Measurements from ENCODE around the gene LENEP.

The LENEP gene

DNA sequence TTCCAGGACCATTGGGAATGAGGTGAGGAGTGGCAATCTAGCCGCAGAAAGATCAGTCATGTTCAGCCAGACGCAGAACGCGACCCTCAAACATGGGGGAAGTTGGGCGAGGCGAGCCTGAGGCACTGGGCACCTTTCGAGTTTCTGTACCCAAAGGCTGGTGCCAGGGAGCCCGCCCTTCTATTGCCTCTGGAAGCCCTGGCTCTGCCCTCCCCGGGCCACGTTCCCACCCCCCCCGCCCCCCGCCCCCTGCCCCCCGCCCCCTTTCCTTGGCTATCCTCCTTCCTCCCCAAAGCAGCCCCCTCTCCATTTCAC is 7.0 kb downstream of the LENEP start:
- DNase-seq: peak in 1 of 2 experiments; percentile 74

DNA sequence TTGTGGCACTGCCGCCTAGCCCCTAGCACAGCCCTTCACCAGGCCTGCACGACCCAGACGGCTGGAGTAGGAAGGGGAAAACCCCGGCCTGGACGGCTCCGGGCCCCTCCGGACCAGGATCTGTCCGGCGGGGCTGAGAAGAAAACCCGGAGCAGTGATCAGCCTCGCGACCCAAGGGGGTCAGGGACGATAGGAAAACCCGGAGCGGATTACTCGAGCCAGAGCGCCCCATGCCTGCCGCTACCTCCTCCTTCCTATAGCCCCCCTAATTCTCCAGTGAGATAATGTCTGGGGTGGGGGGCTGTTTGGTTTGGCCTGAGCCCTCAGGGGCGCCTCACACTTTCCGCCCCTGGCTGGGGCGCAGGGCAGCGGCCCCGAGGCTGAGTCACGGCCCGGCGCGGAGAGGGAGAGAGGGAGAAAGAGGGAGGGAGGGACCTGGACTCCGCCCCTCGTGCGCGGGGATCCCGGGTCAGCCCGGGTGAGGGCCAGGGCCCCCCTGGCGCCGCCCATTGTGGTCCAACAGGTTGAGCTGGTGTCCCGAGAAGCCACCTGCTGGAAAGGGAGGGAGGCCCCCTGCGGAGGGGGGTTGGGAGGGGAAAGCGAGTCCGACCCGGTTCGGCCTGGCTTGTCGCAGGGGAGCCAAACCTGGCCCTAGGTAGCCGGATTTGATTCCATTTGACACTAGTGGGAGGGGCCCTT is 7.5 kb downstream of the LENEP start:
- peak; percentile 90 to 95 for DNase-seq

DNA sequence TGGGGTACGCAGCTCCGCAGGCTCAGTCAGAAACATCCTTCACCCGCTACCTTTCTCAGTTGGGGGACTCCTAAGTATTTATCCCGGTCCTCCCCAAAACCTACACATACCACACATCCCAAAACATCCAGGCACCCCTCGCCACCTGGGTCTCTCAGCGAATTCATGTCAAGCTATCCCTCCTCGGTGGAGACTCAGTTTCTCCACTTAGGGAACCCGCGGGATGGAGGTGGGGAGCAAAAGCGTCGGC is 8.0 kb downstream of the LENEP start:
- no peak for DNase-seq

DNA sequence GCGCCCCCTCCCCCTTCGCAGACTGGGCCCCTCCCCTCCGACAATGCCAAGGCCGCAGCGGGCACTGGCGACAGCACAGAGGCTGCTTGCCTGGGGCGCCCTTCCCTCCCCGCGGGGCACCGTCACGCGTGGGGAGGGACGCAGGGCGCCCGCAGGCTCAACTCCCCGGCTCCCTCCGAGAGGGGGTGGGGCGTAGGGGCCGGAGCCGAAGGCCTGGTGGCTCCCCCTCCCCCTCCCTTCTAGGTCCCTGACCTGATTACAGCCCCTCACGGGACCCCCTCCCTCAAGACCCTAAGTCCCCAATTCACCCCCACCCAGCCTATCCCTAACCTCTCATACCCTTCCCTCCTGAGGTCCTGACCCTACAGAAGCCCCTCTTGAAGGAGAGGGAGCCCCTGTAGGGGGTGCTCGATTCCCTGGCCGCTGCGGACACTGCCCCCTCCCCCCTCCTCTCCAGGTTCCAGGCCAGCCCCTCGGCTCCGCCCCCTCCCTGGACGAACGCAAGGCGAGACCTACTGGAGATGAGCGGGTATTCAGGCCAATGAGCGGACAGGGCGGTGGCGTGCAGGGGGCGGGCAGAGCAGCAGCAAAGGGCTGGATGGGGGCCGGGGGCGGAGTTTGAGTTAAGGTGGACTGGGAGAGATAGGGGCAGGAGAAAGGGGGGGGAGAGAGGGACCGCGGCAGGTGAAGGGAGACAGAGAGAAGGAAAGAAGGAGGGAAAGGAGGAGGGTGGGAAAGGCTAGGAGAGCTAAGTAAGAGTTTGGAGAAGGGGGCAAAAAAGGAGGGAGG is 8.5 kb downstream of the LENEP start:
- DNase-seq: peak; percentile 99 to 100

DNA sequence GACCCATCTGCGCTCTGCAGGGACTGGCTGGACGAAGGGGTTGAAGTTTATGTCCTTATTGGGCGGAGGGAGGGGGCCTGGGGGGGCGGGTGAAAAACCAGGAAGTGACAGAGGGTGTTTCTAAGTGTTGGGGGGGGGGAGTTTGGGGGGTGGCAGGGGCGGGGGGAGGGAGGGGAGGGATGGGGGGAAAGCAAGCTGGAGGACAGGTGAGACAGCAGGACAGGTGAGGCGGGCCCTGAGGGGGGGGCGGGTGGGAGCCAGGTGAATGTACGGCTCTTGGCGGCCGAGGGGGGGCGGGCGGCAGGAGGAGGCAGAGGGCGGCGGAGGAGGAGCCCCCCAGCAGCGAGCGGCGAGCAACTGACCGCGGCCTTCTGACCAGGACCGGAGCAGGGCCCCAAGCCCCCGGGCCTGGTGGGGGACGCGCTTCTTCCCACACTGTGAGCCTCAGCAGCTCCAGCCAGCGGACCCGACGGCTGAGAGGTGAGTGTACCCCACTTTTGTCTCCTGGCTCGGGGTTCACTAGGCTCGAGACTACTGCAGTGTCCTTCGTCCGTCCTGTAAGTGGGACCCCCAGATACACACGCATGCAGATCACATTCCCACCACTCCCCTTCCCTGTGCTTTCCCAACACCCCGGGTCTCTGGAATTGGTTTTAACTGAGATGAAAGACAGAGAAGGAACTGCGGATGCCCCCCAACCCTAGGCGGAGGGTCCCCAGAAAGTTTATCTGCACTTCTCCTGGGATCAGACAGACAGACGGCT is 9.3 kb downstream of the LENEP start, which contains the start of gene ZBTB7B:
TSS of gene ZBTB7B (plus strand) at position 339 of the 763 bp plus-strand sequence. CDS start 11,859 bp downstream, outside the sequence.
- no peak for DNase-seq

DNA sequence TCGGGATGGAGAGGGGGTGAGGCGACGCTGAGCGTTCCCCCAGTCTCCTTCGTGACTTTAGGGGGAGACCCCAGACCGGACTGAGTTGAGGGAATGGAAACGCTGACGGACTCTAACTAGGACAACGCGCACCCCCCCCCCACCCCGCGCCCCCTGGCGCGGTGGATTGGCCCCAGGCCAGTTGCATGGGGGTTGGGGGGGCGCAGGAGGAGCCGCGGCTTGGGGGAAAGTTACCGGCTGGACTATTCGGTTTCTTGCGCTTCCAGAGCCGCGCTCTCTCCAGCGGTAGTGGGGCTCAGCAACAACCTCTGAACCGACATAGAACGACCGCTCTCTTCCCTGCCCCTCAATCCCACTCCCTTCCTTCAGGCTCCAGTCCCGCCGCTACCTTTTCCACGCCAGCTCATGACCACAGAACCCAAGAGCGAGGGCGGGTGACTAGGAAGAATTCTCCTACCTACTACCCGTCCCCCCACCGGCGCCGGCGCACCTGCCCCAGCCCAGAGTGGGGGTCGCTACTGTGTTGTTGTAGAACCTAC is 9.9 kb downstream of the LENEP start:
- DNase-seq: peak; percentile 37 to 67

DNA sequence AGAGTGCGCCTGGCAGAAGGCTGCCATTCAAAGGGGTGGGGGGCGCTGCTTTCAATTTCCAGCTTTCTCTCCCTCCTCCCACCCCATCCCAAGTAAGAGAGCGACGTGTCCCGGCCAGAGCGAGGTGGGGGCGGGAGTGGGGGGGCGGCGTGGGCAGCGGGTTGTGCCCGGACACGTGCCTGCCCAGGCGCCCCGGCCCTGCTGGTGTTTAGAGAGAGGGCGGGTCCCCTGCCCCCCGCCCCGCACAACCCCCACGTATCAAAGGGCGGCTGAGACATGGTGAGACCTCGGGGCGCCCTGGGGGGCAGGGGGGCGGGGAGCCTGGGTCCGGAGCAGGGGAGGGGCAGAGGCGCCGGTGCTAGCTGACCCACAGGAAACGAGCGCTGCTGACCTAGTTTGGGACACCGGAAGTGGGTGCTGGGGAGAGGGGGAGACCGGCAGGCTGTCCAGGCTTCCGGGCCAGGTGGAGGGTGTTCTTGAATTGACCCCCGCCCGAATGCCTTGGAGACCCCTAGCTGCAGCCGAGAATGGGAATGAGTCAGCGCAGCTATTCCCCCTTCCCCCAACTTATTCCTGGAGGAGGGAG is 10.5 kb downstream of the LENEP start:
- peak in 1 of 2 experiments; percentile 64 for DNase-seq

DNA sequence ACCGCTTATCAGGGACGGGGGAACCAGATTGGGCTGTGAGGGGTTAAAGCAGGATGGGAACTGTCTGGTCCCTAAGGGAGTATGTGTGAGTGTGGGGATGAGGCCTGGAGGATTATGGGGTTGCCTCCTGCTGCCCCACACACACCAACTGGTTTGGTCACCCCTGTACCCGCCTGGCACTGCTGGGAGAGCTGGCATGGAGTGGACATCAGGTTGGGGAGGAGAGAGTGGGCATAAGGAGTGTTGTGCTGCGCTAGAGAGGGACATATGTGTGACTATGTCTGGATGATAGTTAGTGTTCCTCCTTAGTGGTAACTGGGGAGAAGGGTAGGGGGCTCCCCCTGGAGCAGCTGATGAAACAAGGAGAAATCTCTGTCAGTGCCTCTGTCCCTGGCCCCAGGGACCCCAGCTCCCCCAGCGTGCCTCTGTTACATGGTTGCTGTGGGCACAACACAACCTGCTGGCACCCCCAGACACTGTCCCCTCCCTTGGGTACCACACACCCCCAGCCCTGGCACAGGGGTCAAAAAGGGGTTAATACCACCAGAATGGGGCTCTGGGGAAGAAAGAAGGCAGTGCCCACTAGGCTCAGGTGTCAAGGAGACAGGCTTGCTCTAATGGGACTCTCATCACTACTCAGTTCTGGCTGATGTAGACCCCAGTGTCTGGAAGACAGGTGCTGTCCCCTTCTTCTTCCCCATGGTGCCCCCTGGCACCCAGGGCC is 11.1 kb downstream of the LENEP start:
- no peak for DNase-seq

DNA sequence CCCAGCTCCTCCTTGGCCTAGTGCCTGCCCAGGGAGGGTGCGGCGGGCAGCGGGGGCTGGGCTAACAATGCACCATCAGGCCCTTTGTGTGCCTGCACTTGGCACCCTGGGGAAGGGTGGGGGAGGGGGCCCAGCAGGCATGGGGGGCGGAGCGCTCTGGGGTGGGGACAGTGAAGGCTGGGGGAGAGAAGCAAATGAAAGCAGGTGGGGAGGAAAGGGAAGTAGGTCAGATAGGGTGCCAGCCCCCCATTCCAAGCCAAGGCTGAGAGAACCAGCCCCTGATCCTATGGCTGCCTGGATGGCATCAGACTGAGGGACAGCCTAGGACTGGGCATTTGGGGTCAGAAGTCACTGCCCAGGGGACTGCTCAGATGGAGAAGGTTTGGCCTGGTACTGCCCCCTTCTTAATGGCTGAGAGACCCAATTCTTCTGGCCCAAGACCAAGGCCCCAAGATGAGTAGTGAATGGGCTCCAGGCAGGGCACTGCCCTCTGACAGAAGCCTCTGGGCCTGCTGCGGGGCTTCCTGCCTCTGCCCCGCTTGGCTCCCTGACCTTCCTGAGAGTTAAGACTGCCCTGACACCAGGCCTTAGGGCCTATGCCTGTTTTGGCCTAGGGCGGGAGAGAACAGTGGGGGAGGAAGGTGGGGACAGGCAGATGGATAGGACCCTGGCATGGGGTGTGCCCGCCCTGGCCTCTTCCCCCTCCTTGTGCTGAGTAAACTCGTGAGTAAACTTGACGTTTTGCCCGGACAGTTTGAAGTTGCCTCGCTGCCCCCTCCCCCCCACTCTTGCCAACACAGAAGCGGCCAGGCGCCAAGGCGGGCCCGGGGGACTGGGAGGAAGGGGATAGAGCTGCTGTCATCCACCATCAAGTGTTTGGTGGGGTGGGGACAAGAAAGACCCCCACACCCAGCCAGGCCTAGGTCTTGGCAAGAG is 12.0 kb downstream of the LENEP start:
- DNase-seq: no peak

DNA sequence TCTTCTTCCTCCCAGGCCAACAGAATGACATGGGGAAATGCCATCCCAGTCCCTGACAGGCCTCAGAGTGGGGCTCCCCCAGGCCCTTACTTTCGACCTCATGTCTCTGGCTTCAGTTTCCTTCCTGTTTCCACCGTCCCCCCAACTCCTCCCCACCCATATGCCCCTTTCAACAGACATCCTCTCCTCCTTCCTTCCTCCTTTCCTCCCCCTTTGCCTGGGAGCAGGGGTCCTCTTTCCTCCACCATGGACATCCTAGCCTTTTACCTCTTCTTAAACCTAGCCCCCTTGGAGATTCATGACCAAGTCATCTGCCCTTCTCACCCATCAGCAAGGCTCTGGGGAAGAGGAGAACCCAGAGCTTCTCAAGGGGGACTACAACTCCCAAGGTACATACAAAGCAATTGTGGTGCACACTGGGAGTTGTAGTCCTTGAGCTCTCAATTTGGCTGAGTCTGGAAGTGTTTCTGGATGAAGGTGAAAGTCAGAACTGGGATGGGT is 13.3 kb downstream of the LENEP start:
- no peak for DNase-seq

DNA sequence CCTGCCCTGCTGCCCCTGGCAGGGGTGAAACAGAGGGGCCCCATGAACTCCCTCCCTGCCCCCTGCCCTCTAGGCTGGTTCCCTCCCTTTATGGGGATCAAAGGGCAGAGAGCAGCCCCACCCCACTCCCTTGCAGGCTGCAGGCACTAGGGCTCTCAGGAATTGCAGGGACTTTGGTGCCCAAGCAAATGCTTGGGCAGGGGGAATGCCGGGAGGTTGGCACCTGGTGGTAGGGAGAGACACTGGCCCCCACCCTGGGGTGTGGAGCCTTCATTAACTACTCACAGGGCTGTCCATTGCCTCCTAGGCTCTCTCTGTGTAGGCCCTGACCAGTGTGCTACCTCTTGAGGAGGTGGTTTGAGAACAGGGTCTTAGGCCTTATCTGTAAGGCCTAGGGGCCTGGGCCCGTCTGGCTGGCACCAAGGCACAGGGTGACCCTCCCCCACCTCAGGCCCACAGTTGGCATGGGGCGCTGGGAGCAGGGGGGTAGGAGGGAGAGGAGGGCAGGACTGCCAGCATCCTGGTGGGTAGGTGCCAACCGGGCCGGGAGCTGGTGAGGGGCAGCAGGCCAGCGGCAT is 14.0 kb downstream of the LENEP start:
- DNase-seq: no peak

DNA sequence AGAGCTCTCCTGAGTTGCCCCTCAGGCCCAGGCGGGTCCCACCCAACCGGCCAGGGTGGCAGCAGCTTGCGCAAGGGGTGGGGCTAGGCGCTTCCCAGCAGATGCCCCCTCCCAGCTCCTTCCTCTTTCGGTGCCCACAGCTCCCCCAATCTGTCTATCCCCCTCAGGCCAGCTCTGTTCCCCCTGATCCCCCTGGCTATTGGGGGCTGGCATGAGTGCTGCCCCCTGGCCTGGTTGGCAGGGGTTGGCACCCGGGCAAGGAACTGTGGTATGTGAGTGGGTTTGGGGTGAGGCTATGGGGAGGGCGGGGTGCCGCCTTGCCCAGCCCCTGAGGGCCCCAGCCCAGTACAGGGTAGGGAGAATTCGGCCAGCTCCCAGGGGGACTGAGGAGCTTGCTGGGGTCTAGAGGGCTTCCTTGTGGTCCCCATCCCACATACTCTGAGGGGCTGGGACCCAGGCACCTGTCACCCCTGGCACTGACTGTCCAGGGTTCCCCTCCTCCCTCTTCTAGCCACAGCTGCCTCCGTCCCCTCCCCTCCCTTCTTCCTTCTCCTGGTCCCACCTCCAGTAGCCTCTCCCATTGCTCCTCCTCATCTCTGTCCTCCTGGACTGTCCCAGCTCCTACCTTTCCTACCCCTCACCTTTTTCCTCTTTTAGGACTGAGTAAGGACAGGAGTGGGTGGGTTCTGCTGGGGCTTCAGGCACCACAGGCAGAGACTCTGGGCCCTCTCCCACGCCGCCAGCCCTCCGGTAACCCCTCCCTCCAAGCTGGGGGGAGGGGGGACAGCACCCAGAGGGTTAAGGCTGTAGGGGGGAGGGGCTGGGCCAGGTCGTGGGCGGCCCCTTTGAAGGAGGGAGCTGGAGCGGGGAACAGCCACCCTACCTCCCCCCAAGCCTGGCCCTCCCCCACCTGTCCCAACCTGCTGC is 14.9 kb downstream of the LENEP start:
- no peak for DNase-seq

DNA sequence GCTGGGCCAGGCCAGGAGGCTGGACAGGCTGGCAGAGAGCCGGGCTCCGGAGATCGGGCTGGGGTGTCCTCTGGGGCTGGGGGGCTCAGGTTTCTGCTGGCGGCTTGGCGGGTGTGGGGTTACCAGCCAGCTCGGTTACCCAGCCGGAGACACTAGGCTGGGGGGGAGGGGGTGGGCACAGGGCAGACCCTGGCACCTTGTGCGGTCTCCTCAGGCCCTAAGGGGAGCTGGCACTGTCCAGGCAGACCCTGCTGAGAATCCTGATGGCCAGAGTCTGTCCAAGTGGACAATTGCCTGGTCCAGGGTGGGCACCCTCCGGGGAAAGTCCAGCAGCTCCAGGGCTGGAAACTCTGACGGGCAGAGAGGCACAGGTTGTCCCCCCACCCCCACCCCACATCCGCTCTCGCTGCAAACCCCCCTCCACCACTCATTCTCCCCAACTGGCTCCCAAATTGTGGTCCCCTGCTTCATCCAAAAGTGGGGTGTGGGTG is 15.9 kb downstream of the LENEP start:
- no peak for DNase-seq

DNA sequence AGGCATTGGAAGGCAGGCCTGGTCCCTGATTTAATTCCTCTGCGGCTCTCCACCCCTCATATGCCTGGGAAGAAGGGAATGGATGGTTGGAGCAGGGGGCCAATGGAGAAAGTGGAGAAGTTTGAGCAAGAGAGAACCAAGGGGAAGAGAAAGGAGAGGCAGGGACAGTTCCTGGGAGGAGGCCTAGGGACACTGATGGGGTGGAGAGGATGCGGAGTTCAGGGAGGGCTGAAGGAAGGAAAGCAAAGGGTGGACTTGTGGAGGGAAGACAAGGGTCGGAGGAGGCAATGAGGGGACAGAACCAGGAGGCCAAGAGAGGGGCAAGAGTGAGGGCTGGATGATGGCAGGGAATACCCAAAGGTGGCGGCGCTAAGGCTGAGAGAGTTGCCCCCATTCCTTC is 16.4 kb downstream of the LENEP start:
- no peak for DNase-seq

DNA sequence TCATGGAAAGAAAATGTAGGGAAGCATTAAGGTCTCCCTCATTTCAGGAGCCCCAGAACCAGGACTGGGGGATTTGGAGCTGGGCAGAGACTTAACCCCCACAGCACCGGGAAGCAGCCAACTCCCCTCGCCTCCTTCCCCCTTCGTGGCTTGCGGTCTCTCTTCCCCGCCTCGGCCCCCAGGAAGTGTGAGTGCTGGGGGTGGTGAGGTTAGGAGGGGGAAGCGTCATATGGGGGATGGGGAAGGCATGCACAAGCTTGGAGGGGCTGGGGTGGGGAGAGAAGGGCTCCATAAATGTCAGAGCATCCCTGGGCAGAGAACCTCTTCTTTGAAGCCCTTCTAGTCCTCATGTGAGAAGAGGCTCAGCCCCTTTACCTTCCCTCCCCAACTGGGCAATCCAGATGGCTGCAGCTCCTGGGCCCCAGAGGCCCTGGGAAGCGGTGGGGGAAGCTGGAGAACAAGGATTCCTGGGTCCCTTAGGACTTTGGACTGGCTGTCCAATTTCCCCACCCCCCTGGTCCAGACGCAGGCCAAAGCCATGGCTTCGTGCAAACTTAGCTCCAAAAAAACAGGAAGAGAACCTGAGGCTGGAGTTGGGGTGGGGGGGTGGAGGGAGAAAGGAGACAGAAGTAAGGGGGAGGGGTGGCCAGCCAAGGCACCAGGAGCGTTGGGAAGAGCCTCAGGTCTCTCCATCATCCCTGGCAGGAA is 17.0 kb downstream of the LENEP start:
- DNase-seq: no peak

DNA sequence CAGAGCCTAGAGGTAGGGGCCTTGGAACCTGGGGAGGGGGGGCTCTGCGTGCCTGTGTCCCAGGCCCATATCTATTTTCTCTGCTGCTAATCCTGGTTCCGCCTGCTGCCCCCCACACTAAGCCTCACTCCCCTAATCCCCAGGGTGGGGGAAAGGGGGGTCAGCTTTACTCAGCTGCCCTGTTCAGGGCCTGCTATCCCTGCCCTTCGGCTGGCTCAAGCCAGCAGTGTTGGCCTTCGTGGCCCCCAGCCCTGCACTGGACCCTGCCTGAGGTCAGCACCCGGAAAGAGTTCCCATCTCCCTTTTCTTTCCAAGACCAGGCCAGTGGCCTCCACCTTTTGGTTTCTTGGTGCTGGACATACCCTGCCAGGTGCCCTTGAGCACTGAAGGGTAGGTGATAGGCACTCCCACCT is 17.6 kb downstream of the LENEP start:
- no peak for DNase-seq

DNA sequence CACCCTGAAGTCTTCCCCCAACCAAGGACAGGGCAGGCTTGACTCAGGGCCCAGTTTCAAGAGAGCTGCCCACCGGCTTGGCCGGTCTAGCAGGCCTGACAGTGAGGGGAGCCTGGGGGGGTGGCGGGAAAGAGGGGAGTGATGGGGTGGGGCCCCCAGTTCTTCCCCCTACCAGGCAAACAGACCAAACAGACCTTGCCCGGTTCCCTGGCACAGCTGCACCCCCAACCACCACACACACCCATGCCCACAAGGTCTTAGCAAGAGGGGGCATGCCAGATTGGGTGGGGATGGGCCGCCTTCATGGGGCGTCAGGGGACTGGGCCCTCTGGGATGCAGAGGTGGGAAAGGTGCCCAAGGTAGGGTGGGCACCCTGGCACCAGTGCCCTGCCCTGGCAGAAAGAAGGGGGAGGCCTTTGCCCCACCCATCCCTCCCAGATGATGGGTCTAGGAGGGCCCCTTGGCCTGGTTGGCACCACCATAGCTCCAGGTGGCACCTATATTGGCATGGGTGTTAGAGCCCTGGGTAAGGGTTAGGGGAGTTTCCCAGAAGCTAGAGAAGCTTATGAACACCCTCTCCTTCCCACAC is 18.1 kb downstream of the LENEP start:
- no peak for DNase-seq

DNA sequence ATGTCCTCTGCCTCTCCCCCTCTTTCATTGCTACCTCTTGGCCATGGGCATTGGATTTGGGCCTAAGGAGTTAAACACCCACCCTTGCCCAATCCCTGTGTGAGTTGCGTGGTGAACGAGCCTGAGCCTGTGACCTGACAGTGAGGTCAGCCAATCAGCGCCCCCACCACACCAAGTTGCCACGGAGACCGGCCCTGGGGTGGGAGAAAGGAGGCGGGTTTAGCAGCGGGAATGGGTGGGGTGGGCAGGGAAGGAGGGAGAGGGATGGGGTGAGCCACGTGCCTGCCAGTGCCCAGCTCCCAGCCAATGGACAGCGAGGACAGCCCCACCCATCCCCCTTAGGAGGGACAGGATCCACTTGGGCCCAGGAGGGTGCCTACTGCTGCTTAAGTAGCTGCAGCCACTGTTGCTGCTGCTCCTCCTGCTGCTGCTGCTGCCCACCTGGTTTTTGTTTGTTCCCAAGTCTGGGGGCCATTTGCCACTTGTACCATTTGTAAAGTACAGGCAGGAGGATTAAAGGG is 18.7 kb downstream of the LENEP start:
- DNase-seq: peak; percentile 53 to 61
